GM18858 (cell line): ENCODE results near the gene LUC7L.
"Not testable (repeated sequence)": the region's sequence is repeated elsewhere in the genome, so short reads cannot be mapped to it uniquely, and the experiment has no call there.

Experiments used
- ATAC-seq: cut with Tn5 transposase; IDR thresholded peaks from one replicate; pipeline ENCODE4 v1.9.1; 2021; ENCODE audit not compliant: unreplicated experiment

The LUC7L gene

DNA sequence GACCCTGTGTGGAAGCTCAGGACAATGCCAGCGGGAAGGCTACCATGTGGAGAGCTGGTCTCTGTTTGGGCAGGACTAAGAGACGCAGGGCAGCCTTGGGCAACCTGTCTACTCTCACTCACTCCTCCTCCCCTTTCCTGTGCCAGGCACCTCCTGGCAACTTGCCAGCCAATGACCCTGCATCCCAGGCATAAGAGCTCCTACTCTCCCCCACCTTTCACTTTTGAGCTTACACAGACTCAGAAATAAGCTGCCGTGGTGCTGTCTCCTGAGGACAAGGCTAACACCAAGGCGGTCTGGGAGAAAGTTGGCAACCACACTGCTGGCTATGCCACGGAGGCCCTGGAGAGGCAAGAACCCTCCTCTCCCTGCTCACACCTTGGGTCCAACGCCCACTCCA, 60.8 kb downstream of the LUC7L start:
- ATAC-seq: no peak

DNA sequence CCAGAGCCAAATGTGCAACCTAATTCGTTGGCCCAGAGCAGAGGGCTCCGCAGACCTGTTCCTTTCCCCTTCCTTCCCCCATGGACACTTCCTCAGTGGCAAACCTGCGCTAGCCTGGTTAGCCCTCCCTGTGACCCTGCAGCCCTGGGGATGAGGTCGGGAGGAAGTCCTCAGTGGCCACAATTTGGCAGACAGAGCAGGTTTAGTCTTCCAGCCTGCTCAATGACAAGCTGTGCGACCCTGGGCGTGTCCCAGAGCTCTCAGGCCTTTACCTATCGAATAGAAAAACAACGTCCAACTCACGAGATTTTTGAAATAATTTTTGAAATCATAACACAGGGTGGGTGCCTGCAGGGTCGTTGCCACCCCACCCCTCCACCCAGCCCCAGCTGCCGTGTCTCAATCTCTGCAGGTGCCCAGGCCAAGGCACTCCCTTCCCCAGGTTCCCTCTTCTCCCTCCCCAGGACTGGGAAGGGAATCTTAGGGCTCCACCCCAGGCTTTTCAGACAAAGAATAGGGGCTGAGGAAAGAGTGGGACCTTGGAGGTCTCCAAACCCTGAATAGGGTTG, 62.0 kb downstream of the LUC7L start:
- ATAC-seq: no peak

DNA sequence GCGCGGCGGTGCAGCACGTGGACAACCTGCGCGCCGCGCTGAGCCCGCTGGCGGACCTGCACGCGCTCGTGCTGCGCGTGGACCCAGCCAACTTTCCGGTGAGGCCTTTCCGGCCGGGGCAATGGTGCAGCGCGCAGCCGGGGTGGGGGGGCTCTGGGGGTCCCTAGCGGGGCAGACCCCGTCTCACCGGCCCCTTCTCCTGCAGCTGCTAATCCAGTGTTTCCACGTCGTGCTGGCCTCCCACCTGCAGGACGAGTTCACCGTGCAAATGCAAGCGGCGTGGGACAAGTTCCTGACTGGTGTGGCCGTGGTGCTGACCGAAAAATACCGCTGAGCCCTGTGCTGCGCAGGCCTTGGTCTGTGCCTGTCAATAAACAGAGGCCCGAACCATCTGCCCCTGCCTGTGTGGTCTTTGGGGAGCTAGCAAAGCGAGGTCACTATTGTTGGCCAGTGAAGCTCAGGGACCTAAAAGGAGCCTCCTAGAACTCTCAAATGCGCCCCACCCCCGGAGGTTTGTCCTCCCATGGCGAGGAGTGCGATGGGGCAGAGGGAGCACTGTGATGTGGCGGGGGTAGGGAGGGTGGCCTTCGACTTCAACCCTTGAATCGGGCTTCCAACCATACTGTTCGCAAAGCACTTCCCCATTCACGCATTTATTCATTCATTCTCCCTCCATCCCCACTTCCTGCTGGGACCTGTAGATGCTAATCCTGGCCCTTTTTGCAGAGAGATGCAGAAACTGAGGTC, 62.7 kb downstream of the LUC7L start:
- ATAC-seq: no peak

DNA sequence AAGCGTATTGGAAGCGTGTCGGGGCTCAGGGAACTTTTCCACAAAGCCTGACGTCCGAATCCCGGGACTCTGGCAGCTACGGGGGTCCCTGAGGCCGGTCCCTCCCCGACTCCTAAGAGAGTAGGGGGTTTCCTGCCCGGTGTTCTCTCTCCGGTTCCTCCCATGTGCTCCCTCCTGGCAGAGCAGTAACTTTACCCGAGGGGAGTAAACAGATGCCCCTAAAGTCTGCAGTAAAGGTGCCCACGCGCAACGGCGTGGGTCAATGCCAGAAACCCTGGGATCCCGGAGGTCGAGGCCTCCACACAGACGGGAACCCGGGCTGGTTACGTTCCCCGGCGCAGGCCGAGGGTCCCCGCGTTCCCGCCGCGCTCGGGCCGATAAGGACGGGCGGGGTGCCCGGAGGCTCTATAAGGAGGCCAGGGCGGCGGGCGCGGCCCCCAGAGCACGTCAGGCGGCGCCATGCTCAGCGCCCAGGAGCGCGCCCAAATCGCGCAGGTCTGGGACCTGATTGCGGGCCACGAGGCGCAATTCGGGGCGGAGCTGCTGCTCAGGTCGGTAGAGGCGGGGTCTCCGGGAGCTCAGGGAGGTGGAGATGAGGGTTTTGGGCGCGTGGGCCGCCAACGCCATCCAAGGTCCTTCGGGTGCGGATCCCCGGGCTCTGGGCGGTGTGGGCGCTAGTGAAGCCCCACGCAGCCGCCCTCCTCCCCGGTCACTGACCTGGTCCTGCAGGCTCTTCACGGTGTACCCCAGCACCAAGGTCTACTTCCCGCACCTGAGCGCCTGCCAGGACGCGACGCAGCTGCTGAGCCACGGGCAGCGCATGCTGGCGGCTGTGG, 63.5 kb downstream of the LUC7L start, which contains the start of gene HBM:
Gene HBM (plus strand): TSS at position 440 of the 836 bp plus-strand sequence. CDS start 20 bp downstream, at position 460.
- no peak for ATAC-seq

DNA sequence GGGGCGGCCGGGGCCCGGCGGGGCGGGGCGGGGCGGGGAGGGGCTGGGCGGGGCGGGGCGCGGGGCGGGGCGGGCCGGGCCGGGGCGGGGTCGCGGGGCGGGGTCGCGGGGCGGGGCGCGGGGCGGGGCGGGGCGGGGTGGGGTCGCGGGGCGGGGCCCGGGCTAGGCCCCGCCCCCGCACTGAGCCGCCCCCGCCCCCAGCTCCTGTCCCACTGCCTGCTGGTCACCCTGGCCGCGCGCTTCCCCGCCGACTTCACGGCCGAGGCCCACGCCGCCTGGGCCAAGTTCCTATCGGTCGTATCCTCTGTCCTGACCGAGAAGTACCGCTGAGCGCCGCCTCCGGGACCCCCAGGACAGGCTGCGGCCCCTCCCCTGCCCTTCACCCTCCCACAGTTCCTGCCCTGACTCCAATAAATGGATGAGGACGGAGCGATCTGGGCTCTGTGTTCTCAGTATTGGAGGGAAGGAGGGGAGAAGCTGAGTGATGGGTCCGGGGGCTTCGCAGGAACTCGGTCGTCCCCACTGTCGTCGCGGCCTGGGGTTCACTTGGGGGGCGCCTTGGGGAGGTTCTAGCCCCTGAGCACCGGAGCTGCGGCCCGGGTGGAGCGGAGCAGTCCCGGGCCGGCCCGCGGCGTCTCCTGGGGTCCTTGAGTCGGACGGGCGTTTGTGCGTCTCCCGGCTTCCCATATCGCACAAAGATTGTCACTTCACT, 64.3 kb downstream of the LUC7L start:
- no peak for ATAC-seq

DNA sequence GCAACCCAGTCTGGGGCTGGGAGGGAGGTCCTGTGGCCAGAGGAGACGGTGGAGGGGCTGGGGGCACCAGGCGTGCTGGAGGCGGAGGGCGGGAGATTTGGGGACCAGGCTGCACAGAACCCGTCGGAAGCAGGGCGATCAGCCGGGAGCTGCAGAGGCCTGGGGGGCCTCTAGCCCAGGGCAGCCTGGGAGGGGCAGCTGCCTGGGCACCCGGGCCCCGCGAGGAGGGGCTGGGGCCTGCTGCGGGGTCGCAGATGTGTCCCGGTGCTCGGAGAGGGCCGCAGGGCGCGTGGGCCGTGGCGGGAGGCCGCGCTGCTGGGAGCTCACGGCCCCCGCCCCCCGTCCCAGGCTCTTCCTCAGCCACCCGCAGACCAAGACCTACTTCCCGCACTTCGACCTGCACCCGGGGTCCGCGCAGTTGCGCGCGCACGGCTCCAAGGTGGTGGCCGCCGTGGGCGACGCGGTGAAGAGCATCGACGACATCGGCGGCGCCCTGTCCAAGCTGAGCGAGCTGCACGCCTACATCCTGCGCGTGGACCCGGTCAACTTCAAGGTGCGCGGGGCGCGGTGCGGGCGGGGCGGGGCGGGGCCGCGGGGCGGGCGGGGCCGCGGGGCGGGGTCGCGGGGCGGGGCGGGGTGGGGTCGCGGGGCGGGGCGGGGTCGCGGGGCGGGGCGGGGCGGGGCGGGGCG, 65.0 kb downstream of the LUC7L start:
- ATAC-seq: not testable (repeated sequence)

DNA sequence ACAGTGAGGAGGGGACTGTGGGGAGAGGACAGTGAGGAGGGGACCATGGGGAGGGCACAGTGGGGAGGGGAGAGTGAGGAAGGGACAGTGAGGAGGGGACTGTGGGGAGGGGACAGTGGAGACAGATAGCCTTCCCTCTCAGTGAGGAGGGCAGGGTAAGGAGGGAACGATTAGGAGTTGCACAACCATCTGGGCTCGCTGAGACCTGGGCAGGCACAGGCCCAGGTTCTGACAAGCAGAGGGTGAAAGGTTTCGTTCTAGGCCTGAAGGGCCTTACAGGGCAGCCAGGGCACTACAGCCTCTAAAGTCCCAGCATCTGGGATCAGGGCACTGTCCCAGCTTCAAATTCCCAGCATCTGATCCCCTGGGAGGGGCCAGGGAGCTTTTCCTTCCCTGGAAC, 65.6 kb downstream of the LUC7L start:
- not testable (repeated sequence) for ATAC-seq

DNA sequence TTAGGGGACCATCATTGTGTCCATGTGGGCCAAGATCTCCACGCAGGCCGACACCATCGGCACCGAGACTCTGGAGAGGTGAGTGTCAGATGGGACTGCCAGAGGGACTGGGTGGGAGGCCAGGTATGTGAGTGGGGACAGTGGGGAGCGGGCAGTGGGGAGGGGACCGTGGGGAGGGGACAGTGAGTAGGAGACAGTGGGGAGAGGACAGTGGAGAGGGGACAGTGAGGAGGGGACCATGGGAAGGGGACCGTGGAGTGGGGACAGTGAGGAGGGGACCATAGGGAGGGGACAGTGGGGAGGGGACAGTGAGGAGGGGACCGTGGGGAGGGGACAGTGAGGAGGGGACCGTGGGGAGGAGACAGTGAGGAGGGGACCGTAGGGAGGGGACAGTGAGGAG, 66.1 kb downstream of the LUC7L start:
- ATAC-seq: not testable (repeated sequence)

DNA sequence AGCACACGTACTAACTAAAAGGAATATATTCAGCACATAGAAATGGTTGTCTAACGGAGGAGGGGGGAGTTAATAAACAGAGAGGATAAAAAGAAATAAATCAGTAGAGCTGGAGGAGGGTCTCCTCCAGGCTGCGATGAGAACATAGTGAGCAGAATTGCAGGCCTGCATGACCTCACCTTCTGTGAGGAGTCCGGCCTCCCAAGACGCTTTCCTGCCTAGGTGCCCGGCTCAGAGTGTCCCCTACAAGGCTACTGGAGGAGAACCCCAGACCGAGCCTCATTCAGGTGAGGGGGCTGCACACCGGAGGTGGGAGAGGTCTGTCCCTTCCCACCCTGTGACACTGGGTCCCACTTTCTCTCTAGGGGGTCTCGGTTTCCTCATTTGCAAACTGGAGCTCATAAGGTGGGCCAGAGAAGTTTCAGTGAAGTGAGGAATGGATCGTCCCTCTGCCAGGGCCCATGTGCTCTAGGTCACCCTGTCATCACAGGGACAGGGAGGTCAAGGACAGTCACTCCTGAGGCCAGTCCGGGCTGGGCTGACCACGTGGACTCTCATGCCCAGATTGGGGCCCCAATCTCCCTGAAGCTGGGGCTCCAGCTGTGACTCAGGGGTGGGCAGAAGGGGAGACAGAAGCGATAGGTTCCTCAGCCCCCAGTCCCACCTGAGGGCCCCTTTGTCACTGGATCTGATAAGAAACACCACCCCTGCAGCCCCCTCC, 66.8 kb downstream of the LUC7L start:
- no peak for ATAC-seq

DNA sequence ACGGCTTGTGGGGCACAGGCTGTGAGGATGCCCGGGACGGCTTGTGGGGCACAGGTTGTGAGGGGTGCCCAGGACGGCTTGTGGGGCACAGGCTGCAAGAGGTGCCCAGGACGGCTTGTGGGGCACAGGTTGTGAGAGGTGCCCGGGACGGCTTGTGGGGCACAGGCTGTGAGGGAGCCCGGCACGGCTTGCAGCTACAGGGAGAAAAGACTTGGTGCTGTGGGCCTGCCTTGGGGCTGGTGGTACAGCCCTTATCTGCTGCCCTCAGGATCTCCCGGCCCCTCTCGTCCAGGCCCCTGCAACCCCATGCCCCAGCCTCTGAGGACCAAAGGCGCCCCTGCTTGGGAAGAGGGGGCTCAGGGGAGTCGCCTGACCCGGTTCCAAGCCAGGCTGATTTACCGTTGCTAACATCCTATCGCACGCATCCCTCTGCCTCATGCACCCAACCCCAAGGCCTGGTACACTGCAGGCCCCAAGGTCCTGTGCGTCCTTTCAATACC, 68.5 kb downstream of the LUC7L start:
- no peak for ATAC-seq

DNA sequence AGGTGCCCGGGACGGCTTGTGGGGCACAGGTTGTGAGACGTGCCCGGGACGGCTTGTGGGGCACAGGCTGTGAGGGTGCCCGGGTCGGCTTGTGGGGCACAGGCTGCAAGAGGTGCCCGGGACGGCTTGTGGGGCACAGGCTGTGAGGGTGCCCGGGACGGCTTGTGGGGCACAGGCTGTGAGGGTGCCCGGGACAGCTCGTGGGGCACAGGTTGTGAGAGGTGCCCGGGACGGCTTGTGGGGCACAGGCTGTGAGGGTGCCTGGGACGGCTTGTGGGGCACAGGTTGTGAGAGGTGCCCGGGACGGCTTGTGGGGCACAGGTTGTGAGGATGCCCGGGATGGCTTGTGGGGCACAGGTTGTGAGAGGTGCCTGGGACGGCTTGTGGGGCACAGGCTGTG, 69.0 kb downstream of the LUC7L start:
- not testable (repeated sequence) for ATAC-seq

DNA sequence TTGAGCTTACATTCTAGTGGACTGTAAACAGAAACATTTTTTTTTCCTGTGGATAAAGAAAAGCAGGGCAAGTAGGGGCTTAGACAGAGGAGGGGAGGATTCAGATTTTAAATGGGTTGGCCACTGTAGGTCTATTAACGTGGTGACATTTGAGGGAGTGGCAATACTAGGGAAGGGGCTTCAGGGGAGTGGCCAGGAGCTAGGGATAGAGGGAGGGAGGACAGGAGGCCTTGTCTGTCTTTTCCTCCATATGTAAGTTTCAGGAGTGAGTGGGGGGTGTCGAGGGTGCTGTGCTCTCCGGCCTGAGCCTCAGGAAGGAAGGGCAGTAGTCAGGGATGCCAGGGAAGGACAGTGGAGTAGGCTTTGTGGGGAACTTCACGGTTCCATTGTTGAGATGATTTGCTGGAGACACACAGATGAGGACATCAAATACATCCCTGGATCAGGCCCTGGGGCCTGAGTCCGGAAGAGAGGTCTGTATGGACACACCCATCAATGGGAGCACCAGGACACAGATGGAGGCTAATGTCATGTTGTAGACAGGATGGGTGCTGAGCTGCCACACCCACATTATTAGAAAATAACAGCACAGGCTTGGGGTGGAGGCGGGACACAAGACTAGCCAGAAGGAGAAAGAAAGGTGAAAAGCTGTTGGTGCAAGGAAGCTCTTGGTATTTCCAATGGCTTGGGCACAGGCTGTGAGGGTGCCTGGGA, 70.0 kb downstream of the LUC7L start:
- no peak for ATAC-seq

DNA sequence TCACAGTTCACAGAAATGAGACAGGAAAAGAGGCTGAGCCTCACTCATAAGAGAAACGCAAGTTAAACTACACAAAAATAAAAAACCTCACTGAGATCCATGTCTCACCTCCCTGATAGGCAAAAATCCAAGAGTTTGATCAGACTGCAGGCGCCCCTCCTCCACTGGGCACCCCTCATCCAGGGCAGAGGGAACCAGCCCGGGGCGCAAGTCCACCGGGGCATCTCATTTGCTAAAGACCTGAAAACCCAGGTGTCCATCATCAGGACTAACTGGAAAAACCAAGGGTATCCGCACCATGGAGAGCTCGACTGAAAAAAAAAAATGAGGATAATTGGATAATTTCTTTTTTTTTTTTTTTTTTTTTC, 74.2 kb downstream of the LUC7L start:
- ATAC-seq: no peak

DNA sequence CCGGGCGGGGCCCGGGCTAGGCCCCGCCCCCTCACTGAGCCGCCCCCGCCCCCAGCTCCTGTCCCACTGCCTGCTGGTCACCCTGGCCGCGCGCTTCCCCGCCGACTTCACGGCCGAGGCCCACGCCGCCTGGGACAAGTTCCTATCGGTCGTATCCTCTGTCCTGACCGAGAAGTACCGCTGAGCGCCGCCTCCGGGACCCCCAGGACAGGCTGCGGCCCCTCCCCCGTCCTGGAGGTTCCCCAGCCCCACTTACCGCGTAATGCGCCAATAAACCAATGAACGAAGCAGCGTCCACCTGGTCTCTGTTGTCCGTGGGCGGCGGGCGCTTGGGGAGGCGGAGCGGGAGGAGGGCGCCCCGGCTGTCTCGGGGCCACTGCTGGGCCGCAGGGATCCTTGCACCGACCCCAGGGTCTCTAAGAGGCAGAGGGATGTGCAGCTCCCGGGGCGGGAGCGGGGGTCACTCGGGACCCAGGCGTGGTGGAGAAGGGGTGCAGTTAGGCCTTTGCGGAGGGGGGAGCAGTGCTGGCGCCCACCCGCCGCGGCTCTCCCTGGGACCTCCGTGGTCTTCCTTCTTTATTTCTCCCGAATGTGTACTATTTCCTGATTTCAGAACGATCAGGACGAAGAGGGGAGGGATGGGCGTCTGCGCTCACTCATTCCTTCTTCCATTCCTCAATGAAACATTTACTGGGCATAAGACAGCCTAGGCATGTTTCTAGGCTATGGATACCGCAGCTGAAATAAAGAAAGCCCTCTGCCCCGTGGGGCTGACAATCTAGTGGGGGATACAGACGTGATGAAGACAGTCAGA, 74.8 kb downstream of the LUC7L start:
- no peak for ATAC-seq

DNA sequence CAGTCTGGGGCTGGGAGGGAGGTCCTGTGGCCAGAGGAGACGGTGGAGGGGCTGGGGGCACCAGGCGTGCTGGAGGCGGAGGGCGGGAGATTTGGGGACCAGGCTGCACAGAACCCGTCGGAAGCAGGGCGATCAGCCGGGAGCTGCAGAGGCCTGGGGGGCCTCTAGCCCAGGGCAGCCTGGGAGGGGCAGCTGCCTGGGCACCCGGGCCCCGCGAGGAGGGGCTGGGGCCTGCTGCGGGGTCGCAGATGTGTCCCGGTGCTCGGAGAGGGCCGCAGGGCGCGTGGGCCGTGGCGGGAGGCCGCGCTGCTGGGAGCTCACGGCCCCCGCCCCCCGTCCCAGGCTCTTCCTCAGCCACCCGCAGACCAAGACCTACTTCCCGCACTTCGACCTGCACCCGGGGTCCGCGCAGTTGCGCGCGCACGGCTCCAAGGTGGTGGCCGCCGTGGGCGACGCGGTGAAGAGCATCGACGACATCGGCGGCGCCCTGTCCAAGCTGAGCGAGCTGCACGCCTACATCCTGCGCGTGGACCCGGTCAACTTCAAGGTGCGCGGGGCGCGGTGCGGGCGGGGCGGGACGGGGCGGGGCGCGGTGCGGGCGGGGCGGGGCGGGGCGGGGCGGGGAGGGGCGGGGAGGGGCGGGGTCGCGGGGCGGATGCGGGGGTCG, 75.6 kb downstream of the LUC7L start:
- not testable (repeated sequence) for ATAC-seq

DNA sequence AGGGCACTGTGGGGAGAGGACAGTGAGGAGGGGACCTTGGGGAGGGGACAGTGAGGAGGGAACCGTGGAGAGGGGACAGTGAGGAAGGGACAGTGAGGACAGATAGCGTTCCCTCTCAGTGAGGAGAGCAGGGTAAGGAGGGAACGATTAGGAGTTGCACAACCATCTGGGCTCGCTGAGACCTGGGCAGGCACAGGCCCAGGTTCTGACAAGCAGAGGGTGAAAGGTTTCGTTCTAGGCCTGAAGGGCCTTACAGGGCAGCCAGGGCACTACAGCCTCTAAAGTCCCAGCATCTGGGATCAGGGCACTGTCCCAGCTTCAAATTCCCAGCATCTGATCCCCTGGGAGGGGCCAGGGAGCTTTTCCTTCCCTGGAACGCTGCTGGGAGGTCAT, 76.1 kb downstream of the LUC7L start:
- ATAC-seq: not testable (repeated sequence)

DNA sequence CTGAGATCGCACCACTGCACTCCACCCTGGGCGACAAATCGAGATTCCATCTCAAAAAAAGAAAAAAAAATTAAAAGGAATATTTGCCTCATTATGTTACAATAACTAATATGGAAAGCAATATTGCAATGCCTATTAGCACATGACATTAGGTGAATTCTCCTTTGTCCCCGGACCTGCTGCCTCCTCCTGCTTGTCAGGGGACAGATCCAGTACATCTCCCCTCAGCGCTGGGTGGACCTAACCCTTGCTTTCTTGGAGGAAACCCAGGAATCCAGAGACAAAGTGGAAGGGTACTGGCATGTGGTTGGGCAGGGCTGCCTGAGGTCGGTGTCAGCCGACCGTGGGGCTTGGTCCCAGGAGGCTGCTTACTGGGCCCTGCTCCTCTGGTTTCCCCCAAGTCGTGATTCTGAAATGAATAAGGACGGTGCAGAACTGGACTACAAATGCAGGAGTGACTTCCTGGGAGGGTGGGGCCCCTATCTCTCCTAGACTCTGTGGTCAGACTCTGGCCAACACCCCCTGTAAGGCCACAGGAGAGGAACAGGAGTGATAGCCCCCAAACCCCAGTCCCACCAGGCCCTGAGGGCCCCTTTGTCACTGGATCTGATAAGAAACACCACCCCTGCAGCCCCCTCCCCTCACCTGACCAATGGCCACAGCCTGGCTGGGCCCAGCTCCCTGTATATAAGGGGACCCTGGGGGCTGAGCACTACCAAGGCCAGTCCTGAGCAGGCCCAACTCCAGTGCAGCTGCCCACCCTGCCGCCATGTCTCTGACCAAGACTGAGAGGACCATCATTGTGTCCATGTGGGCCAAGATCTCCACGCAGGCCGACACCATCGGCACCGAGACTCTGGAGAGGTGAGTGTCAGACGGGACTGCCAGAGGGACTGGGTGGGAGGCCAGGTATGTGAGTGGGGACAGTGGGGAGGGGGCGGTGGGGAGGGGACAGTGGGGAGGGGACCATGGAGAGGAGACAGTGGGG, 76.8 kb downstream of the LUC7L start, which contains the start of gene HBZ:
Gene HBZ (plus strand): TSS at position 504 of the 988 bp plus-strand sequence. CDS start 266 bp downstream, at position 770.
- no peak for ATAC-seq
